Measurements from ENCODE around the gene DMRTC2.
A peak's percentile ranks its signal among the peaks of the same experiment; 100 is the strongest.

DMRTC2 gene

DNA sequence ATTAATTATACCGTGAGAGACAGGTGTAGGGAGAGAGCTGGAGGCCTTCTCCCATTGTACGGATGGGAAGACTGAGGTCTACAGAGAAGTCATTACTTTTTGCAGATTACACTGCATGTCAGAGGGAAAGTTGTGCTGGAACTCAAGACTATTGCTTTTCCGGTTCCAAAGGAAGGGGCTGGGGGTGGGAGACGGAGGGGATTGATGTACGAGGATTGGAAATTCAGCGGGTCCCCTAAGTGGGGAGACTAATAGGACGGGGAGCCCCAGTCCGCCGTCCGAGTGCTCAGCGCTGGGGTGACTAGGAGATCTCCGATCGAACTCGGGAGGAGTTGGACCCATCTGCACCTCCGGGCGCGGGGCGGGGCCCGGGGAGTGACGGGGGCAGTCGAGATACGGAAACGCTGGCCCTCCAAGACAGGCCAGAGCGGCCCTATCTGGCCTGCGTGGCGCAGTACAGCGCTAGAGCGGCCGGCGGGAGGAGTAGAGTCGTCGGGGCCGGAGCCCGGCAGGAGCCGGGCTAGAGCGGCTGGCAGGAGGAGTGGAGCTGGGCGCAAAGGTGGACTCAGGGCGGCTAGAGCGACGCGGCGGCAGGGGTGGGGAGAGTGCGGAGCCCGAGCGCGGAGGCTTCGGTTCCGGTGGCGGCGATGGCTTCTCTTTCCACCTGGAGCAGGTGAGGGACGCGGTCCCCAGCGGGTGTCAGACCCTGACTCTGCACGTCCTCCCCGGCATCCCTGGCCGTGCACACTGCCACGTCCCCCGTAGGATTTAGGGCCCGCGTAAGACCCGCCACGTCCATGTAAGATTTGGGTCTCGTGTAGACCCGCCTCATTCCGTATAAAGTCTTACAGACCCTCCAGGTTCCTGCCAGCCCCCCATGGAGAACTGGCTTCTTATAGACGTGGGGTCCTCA lies 39.2 kb downstream of the DMRTC2 start (continued):
- TF ChIP-seq CTCF (tag by site-specific recombination; IDR thresholded peaks at IDR 0.05) (peak; percentile 78; the same call in 1 of the 2 replicates), TRIM28 (IDR thresholded peaks at IDR 0.05; ENCODE audit: borderline replicate concordance, low read length) (no peak), OVOL3 (tag by site-specific recombination; IDR thresholded peaks at IDR 0.05) (0 out of 2 replicates have a peak, but pooled peaks have one; percentile 25), BCL11A (tag by site-specific recombination; IDR thresholded peaks at IDR 0.05; ENCODE audit: low read depth) (peak; percentile 62; the same call in 1 of the 2 replicates), IKZF3 (tag by site-specific recombination; IDR thresholded peaks at IDR 0.05) (no peak), ZBTB20 (tag by site-specific recombination; IDR thresholded peaks at IDR 0.05) (peak; percentile 42; the same call in 1 of the 2 replicates), ZNF133 (tag by site-specific recombination; IDR thresholded peaks at IDR 0.05) (no peak), ZNF211 (tag by site-specific recombination; IDR thresholded peaks at IDR 0.05; ENCODE audit: low read depth) (no peak), ZNF561 (tag by site-specific recombination; IDR thresholded peaks at IDR 0.05; ENCODE audit: borderline replicate concordance) (peak; percentile 60; the same call in 1 of the 2 replicates), ZNF692 (tag by site-specific recombination; IDR thresholded peaks at IDR 0.05) (peak; percentile 96), ZNF423 (tag by site-specific recombination; IDR thresholded peaks at IDR 0.05) (peak; percentile 4; the same call in 1 of the 2 replicates), KLF8 (tag by site-specific recombination; IDR thresholded peaks at IDR 0.05) (peak; percentile 100), REPIN1 (tag by site-specific recombination; IDR thresholded peaks at IDR 0.05; ENCODE audit: low read depth) (no peak; the same call in 1 of the 2 replicates), ZNF302 (tag by site-specific recombination; IDR thresholded peaks at IDR 0.05; ENCODE audit: low read depth) (no peak), ZNF280C (tag by site-specific recombination; IDR thresholded peaks at IDR 0.05) (no peak), ZNF112 (tag by site-specific recombination; IDR thresholded peaks at IDR 0.05) (no peak), ZBTB8A (tag by site-specific recombination; IDR thresholded peaks at IDR 0.05) (peak; percentile 77), SETDB1 (IDR thresholded peaks at IDR 0.05; ENCODE audit: insufficient read length, low read length) (no peak), HOXC10 (CRISPR knock-in tag; IDR thresholded peaks at IDR 0.05) (no peak), ZNF202 (tag by site-specific recombination; IDR thresholded peaks at IDR 0.05; ENCODE audit: borderline replicate concordance) (no peak), ZNF623 (tag by site-specific recombination; IDR thresholded peaks at IDR 0.05) (peak; percentile 20; the same call in 1 of the 2 replicates), EGR2 (tag by site-specific recombination; IDR thresholded peaks at IDR 0.05; ENCODE audit: low read depth) (peak; percentile 58; the same call in 1 of the 2 replicates), ZBTB11 (tag by site-specific recombination; conservative IDR thresholded peaks at IDR 0.05; ENCODE audit: low read depth) (peak; percentile 89), MEIS1 (CRISPR knock-in tag; IDR thresholded peaks at IDR 0.05; ENCODE audit: borderline replicate concordance) (no peak), ZBTB21 (tag by site-specific recombination; IDR thresholded peaks at IDR 0.05) (peak; percentile 87)
- TF ChIP-seq, protein P1, sequence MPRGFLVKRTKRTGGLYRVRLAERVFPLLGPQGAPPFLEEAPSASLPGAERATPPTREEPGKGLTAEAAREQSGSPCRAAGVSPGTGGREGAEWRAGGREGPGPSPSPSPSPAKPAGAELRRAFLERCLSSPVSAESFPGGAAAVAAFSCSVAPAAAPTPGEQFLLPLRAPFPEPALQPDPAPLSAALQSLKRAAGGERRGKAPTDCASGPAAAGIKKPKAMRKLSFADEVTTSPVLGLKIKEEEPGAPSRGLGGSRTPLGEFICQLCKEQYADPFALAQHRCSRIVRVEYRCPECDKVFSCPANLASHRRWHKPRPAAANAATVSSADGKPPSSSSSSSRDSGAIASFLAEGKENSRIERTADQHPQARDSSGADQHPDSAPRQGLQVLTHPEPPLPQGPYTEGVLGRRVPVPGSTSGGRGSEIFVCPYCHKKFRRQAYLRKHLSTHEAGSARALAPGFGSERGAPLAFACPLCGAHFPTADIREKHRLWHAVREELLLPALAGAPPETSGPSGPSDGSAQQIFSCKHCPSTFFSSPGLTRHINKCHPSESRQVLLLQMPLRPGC (tag by site-specific recombination; IDR thresholded peaks at IDR 0.05): peak; percentile 91
- TF ChIP-seq, protein P2, sequence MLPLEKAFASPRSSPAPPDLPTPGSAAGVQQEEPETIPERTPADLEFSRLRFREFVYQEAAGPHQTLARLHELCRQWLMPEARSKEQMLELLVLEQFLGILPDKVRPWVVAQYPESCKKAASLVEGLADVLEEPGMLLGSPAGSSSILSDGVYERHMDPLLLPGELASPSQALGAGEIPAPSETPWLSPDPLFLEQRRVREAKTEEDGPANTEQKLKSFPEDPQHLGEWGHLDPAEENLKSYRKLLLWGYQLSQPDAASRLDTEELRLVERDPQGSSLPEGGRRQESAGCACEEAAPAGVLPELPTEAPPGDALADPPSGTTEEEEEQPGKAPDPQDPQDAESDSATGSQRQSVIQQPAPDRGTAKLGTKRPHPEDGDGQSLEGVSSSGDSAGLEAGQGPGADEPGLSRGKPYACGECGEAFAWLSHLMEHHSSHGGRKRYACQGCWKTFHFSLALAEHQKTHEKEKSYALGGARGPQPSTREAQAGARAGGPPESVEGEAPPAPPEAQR (tag by site-specific recombination; IDR thresholded peaks at IDR 0.05): peak; percentile 91
